WERI-Rb-1 (cell line): Measurements from ENCODE around the gene TSEN2.

Experiments
- DNase-seq: peaks from one replicate; pipeline ENCODE4 v3.0.0-alpha.2; 2020
- H3K27ac ChIP-seq: fragments of 250-450 bp; sonication (Bioruptor Pico); 2 replicates; pipeline ENCODE4 v1.5.1; 2020; ENCODE audit warnings: mild to moderate bottlenecking, moderate library complexity
- H3K27me3 ChIP-seq: fragments of 250-450 bp; sonication (Bioruptor Pico); 2 replicates; pipeline ENCODE4 v1.5.1; 2021; ENCODE audit warnings: mild to moderate bottlenecking, low read depth, moderate library complexity; ENCODE audit not compliant: insufficient read depth, severe bottlenecking
- H3K36me3 ChIP-seq: fragments of 250-450 bp; sonication (Bioruptor Pico); 2 replicates; pipeline ENCODE4 v1.5.1; 2020; ENCODE audit warnings: mild to moderate bottlenecking, moderate library complexity
- H3K4me3 ChIP-seq: 2 replicates; pipeline ENCODE4 v1.5.1; 2011; ENCODE audit warnings: low read depth, mild to moderate bottlenecking, control low read depth, low read length
- H3K9me3 ChIP-seq: fragments of 250-450 bp; sonication (Bioruptor Pico); 2 replicates; pipeline ENCODE4 v1.5.1; 2021; ENCODE audit warnings: mild to moderate bottlenecking, moderate library complexity; ENCODE audit not compliant: severe bottlenecking
- TF ChIP-seq, protein P1 (sequence below): IDR thresholded peaks from 2 replicates; pipeline ENCODE4 v1.5.1; 2011; ENCODE audit warnings: low read depth, mild to moderate bottlenecking, control low read depth, inconsistent platforms, low read length

The TSEN2 gene

DNA sequence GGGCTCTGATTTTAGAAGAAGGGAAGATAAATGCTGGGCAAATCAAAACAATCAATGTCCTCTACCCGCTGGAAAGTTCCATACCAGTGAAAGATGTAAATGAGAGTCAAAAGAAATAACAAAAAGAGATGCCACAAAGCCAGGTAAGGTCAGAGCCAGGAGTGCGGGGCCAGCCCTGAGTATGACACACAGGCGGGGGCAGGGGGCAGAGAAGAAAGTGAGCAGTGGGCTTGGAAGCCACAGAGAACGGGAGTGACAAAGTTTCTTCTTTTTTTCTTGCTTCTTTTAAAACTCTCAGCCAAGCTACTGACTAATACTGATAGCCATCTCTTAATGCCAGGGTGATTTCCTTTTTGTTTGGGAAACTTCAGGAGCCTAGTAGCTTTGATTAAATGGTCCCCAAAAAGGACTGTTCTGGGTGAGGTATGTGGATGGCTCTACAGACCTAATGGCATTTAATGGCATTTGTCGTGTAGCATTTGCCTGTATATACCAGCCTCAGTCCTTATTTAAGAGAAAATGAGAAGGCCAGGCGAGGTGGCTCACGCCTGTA, 23.1 kb upstream of the TSEN2 start:
- H3K9me3 ChIP-seq, result no peaks in the 10 kb centered on the region
- no peak overlapping the region for H3K27ac ChIP-seq
- no peaks in the 10 kb centered on the region for H3K27me3 ChIP-seq
- DNase-seq, result no peak
- no peak overlapping the region for H3K4me3 ChIP-seq
- no peaks in the 10 kb centered on the region for H3K36me3 ChIP-seq
- TF ChIP-seq, protein P1, sequence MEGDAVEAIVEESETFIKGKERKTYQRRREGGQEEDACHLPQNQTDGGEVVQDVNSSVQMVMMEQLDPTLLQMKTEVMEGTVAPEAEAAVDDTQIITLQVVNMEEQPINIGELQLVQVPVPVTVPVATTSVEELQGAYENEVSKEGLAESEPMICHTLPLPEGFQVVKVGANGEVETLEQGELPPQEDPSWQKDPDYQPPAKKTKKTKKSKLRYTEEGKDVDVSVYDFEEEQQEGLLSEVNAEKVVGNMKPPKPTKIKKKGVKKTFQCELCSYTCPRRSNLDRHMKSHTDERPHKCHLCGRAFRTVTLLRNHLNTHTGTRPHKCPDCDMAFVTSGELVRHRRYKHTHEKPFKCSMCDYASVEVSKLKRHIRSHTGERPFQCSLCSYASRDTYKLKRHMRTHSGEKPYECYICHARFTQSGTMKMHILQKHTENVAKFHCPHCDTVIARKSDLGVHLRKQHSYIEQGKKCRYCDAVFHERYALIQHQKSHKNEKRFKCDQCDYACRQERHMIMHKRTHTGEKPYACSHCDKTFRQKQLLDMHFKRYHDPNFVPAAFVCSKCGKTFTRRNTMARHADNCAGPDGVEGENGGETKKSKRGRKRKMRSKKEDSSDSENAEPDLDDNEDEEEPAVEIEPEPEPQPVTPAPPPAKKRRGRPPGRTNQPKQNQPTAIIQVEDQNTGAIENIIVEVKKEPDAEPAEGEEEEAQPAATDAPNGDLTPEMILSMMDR, result no peak

DNA sequence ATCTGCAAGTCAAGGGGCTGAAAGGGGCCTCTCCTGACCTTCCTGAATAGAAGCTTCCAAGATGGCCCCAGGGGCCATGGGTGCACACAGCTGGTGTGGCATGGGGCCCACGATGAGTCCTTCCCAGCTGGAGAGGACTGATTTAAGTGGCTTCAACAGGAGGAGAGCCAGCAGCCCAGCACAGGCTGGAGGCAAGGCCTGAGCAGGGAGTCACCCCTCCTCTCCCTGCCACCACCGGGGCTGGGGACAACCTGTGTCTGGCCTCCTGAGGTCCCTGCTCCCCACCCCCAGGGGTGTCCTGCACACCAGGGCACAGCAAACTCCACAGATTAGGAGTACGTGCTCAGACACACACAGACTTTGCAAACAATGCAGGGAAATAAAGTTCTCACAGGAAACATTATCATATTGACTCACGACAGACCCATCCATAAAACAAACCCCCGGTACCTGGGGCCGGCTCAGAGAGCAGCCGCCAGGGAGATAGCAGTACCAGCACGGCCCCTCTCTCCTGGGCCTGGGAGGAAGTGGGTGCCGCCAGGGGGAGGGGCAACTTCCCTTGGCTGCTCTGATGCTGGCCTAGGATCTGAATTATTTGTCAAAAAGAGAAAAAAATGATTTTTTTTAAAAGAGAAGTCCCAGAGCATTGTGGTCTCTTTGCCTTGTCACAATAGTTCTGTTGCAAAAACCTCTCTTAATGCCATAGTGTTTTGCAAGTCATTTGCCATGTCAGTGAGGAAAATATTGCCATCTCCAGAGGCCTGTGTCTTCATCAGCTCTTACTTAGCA, 21.9 kb upstream of the TSEN2 start:
- TF ChIP-seq, protein P1, result no peak
- no peak for DNase-seq
- H3K27ac ChIP-seq, result no peak overlapping the region
- H3K9me3 ChIP-seq, result no peaks in the 10 kb centered on the region
- no peaks in the 10 kb centered on the region for H3K36me3 ChIP-seq
- H3K27me3 ChIP-seq, result no peaks in the 10 kb centered on the region
- H3K4me3 ChIP-seq, result no peak overlapping the region

DNA sequence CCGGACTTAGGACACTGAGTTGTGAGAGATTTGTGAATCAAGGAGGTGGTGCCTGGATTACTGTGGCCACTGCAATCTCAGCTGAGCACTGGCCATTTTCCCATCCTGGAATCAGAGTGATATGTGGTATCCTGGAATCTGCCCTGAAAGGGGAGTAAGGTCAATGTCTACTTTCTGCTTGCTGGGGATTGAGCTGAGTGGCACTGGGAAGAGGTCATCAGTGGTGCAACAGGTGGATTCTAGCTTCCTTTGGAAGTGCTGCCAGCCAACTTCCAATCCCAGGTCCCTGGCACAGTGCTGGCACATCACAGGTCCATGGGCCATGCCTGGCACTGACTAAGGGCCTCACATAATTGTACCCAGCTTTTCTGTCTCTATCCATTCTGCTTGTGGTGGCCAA, 20.6 kb upstream of the TSEN2 start:
- H3K9me3 ChIP-seq, result no peaks in the 10 kb centered on the region
- H3K36me3 ChIP-seq, result no peaks in the 10 kb centered on the region
- TF ChIP-seq, protein P1, result no peak
- no peak for DNase-seq
- H3K27me3 ChIP-seq, result no peaks in the 10 kb centered on the region
- no peak overlapping the region for H3K27ac ChIP-seq
- H3K4me3 ChIP-seq, result no peak overlapping the region

- Histone ChIP-seq H3K27me3 (no peaks in the 10 kb centered on the region), H3K4me3 (no peak overlapping the region), H3K36me3 (no peaks in the 10 kb centered on the region), H3K9me3 (no peaks in the 10 kb centered on the region), H3K27ac (no peak overlapping the region)
- DNase-seq, result no peak
- TF ChIP-seq, protein P1, result no peak
These were observed 20.1 kb upstream of the TSEN2 start for GRCh38 chr3:12464181-12464580.

DNA sequence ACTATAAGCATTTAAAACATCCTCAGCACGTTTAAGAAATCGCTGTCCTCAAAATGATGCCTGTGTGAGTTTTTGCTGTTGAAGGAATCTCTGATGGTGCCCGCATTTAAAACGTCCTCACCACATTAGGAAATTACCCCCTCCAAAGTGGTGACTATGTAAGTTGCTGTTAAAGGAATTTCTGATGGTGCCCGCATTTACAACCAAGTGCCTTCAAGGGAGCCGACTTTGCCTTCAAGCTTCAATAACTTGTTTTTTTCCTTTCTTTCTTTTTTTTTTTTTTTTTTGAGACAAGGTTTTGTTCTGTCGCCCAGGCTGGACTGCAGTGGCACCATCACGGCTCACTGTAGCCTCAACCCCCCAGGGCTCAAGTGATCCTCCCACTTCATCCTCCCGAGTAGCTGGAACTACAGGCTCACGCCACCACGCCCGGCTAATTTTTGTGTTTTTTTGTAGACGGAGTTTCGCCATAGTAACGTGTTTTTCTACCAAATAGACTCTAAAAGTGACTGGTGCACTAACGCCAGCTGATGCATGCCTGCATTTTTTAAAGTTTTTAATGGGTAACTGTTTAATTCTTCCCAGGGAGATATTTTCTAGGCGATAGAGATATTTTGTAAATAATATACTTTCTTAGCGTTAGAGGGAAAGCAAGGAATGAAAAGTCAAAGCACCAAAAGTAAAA, 19.0 kb upstream of the TSEN2 start:
- Histone ChIP-seq H3K36me3 (no peaks in the 10 kb centered on the region), H3K27me3 (no peaks in the 10 kb centered on the region), H3K4me3 (no peak overlapping the region), H3K27ac (no peak overlapping the region), H3K9me3 (no peaks in the 10 kb centered on the region)
- DNase-seq, result no peak
- TF ChIP-seq, protein P1, result no peak
